ENCODE measurements around the gene TRPV4. TPM values are rescaled to one million over a fixed set of nuclear protein-coding genes. Genes with fewer than 3 reads are reported as not detected.

The TRPV4 gene
- total and polyA plus RNA-seq, 10 of the 15 experiments (the other 5 are each of a cell fraction or from before 2014, with no cell fraction given): not detected

GRCh38 chr12:109813810-109814416 lies 19.3 kb downstream of the TRPV4 start:
- no TSS peak for BruUV-seq (replicated peaks)
- no peak for ATAC-seq
- POLR2A ChIA-PET: no interaction called here

GRCh38 chr12:109811624-109811995 lies 21.6 kb downstream of the TRPV4 start:
- Histone ChIP-seq H4K20me1 (ENCODE audit: control insufficient read depth, insufficient read depth) (no peaks in the 10 kb centered on the region), H3K9me3 (replicated peaks; ENCODE audit: control insufficient read depth, insufficient read depth, low read length) (no peaks in the 10 kb centered on the region), H3K27ac (ENCODE audit: control insufficient read depth, insufficient read depth) (no peak overlapping the region), H3K9ac (ENCODE audit: control insufficient read depth, insufficient read depth, low read length) (no peak overlapping the region), H2AFZ (ENCODE audit: control insufficient read depth, low read depth, low read length) (no peak overlapping the region), H3K27me3 (replicated peaks in 1 of 2; ENCODE audit: control insufficient read depth in 2 of 2, insufficient read depth in 2 of 2, low read length in 1 of 2) (no peaks in the 10 kb centered on the region), H3K4me2 (ENCODE audit: control insufficient read depth, insufficient read depth) (no peak overlapping the region), H3K79me2 (ENCODE audit: control insufficient read depth, insufficient read depth, low read length) (no peaks in the 10 kb centered on the region), H3K36me3 (ENCODE audit: control insufficient read depth in 2 of 2, insufficient read depth in 2 of 2, low read length in 1 of 2) (no peaks in the 10 kb centered on the region), H3K4me1 (ENCODE audit: control insufficient read depth, insufficient read depth, low read length) (no peaks in the 10 kb centered on the region), H3K4me3 (no peak overlapping the region)
- intact Hi-C loops (cut with micrococcal nuclease; ENCODE audit: unreplicated experiment): no loop called here
- POLR2A ChIA-PET: no interaction called here
- FAIRE-seq (no peak), DNase-seq (ENCODE audit: low read depth, low spot score) (no peak), ATAC-seq (no peak)
- SMC1A ChIA-PET (ENCODE audit: uncharacterized antibody, unreplicated experiment): no interaction called here
- WGBS (ENCODE audit: insufficient coverage, insufficient replicate concordance, low lambda C conversion rate, missing lambda C conversion rate): 33% methylated on average over 5 of the region's 5 CpGs
- RAD21 ChIA-PET (ENCODE audit: unreplicated experiment): no interaction called here
- CTCF ChIA-PET: interaction anchor here (2.6 kb wide), 1 partner anchor 33 kb away, joined by 13 read pairs; no protein-coding TSS in a partner anchor
- in situ Hi-C loops (cut with MboI): no loop called here
- BruUV-seq (replicated peaks): no TSS peak
- TF ChIP-seq MYB (IDR thresholded peaks at IDR 0.05; ENCODE audit: borderline replicate concordance, low read depth, low read length) (no peak), HCFC1 (IDR thresholded peaks at IDR 0.05; ENCODE audit: low read length) (no peak), POLR2A (IDR thresholded peaks at IDR 0.05; ENCODE audit: low read depth, low read length) (no peak), PBX3 (IDR thresholded peaks at IDR 0.05; ENCODE audit: insufficient replicate concordance, low read depth, low read length) (no peak), CHD4 (IDR thresholded peaks at IDR 0.05) (no peak), ESRRA (IDR thresholded peaks at IDR 0.05; ENCODE audit: low read length) (no peak), RUNX3 (IDR thresholded peaks at IDR 0.05; ENCODE audit: low read length) (no peak), BACH1 (IDR thresholded peaks at IDR 0.05; ENCODE audit: borderline replicate concordance) (no peak), POLR2AphosphoS5 (IDR thresholded peaks at IDR 0.05; ENCODE audit: low read length) (no peak), IRF4 (IDR thresholded peaks at IDR 0.05; ENCODE audit: low read depth, low read length) (no peak)

More at GRCh38 chr12:109813810-109814416, 19.3 kb downstream of the TRPV4 start:
- H4K20me1 ChIP-seq (ENCODE audit: control insufficient read depth, insufficient read depth): no peaks in the 10 kb centered on the region
- no peaks in the 10 kb centered on the region for H3K4me1 ChIP-seq (ENCODE audit: control insufficient read depth, insufficient read depth, low read length)
- ChIA-PET SMC1A (ENCODE audit: uncharacterized antibody, unreplicated experiment) (no interaction called here), CTCF (interaction anchor here (1.8 kb wide), 1 partner anchor 29 kb away, joined by 5 read pairs; no protein-coding TSS in a partner anchor), RAD21 (ENCODE audit: unreplicated experiment) (no interaction called here)
- H3K27me3 ChIP-seq (replicated peaks in 1 of 2; ENCODE audit: control insufficient read depth in 2 of 2, insufficient read depth in 2 of 2, low read length in 1 of 2): no peaks in the 10 kb centered on the region
- no peak overlapping the region for H3K27ac ChIP-seq (ENCODE audit: control insufficient read depth, insufficient read depth)
- no peaks in the 10 kb centered on the region for H3K79me2 ChIP-seq (ENCODE audit: control insufficient read depth, insufficient read depth, low read length)
- no peak overlapping the region for H3K4me2 ChIP-seq (ENCODE audit: control insufficient read depth, insufficient read depth)
- WGBS (ENCODE audit: insufficient coverage, insufficient replicate concordance, low lambda C conversion rate, missing lambda C conversion rate): 13% methylated on average over 6 of the region's 6 CpGs
- no peak for FAIRE-seq
- no peak overlapping the region for H3K4me3 ChIP-seq
- intact Hi-C loops (cut with micrococcal nuclease; ENCODE audit: unreplicated experiment) (no loop called here), in situ Hi-C loops (cut with MboI) (no loop called here)
- no peaks in the 10 kb centered on the region for H3K36me3 ChIP-seq (ENCODE audit: control insufficient read depth in 2 of 2, insufficient read depth in 2 of 2, low read length in 1 of 2)
- TF ChIP-seq RELB (IDR thresholded peaks at IDR 0.05; ENCODE audit: low read depth): no peak
- no peak for TF ChIP-seq BRCA1 (IDR thresholded peaks at IDR 0.05; ENCODE audit: low read depth, low read length)
- TF ChIP-seq SUZ12 (IDR thresholded peaks at IDR 0.05; ENCODE audit: unreplicated experiment): no peak
- no peak for TF ChIP-seq HDAC6 (IDR thresholded peaks at IDR 0.05; ENCODE audit: unreplicated experiment)
- TF ChIP-seq ZNF217 (IDR thresholded peaks at IDR 0.05): no peak
- H3K9ac ChIP-seq (ENCODE audit: control insufficient read depth, insufficient read depth, low read length): no peak overlapping the region
- DNase-seq (ENCODE audit: low read depth, low spot score): no peak
- H2AFZ ChIP-seq (ENCODE audit: control insufficient read depth, low read depth, low read length): no peak overlapping the region
- no peaks in the 10 kb centered on the region for H3K9me3 ChIP-seq (replicated peaks; ENCODE audit: control insufficient read depth, insufficient read depth, low read length)

All from GM12878 (cell line).